Adrenal gland (tissue), 12 donors: ENCODE results near the gene ESYT2. TPM values are rescaled to one million over a fixed set of nuclear protein-coding genes. Genes with fewer than 3 reads are reported as not detected.

Source experiments
- DNase-seq, 7 donors: peaks; one replicate each; pipeline ENCODE4 v3.0.0-alpha.2; 2019 to 2020
- H3K27ac ChIP-seq, 5 donors: fragments of 200-600 bp; sonication (generic) in 4 of 5; 1 replicate in 3 of 5; 2 replicates in 2 of 5; pipeline versions ENCODE4 v1.5.1 to v1.8.0; 2016 to 2020; ENCODE audit warnings: mild to moderate bottlenecking in 1 of 5
- H3K27me3 ChIP-seq: fragments of 200-600 bp; 2 replicates; pipeline ENCODE4 v1.8.0; 2021
- H3K36me3 ChIP-seq, 2 donors: fragments of 200-600 bp; replicated peaks in 1 of 2; 1 replicate in 1 of 2; 2 replicates in 1 of 2; pipeline versions ENCODE4 v1.5.1 to v1.8.0; 2018 to 2022
- H3K4me1 ChIP-seq, 2 donors: fragments of 200-600 bp; replicated peaks in 1 of 2; 1 replicate in 1 of 2; 2 replicates in 1 of 2; pipeline versions ENCODE4 v1.5.1 to v1.8.0; 2018 to 2021
- H3K4me3 ChIP-seq, 4 donors: fragments of 200-600 bp; sonication (generic) in 3 of 4; one replicate each; pipeline ENCODE4 v1.5.1; 2016 to 2018
- H3K9me3 ChIP-seq, 3 donors: fragments of 200-600 bp; sonication (generic) in 1 of 3; replicated peaks in 1 of 3; 1 replicate in 2 of 3; 2 replicates in 1 of 3; pipeline versions ENCODE4 v1.5.1 to v1.8.0; 2016 to 2021
- CTCF ChIP-seq, 6 experiments: fragments of 450-650 bp in 4 of 6; fragments of 200-600 bp in 2 of 6; sonication (generic) in 1 of 6; IDR thresholded peaks; 1 replicate in 5 of 6; 2 replicates in 1 of 6; pipeline versions ENCODE4 v1.5.1 to v1.8.0; 2016 to 2021; ENCODE audit warnings: antibody characterized with exemption in 6 of 6, mild to moderate bottlenecking in 2 of 6, moderate library complexity in 1 of 6
- POLR2A ChIP-seq, 2 donors: fragments of 450-650 bp; IDR thresholded peaks; one replicate each; pipeline ENCODE4 v1.6.1; 2017; ENCODE audit warnings: antibody characterized with exemption in 2 of 2, mild to moderate bottlenecking in 2 of 2, moderate library complexity in 1 of 2
- WGBS, 4 donors: extraction: QIAGEN DNeasy Blood & Tissue Kit in 2 of 4; methylation state at CpG; one replicate each; pipeline versions ENCODE4 v1.1.5 to v1.1.7; 2013 to 2017; 5-methylcytosine and 5-hydroxymethylcytosine counted together
- intact Hi-C, 2 donors: fragments of 100-400 bp; cut with DNase I; formaldehyde crosslinking; loops; one replicate each; pipeline versions ENCODE4 v1.14.1 to v1.15.0; 2022 to 2023
- polyA plus RNA-seq, 3 donors: library from polyadenylated mRNA; stranded (reverse); fragments of 200-250 nt in 2 of 3; fragments of 350-450 nt in 1 of 3; fragmentation: Illumina TruSeq in 1 of 3; extraction: RNeasy Lipid Tissue Mini Kit (QIAGEN cat#74804) in 1 of 3; gene quantifications; one replicate each; pipeline ENCODE4 v1.2.3, GENCODE V29; 2013 to 2014
- total RNA-seq, 9 donors: library from RNA; depleted of rRNA in 4 of 9; stranded (reverse); fragments of >200 nt in 4 of 9; fragments of 120-200 nt in 1 of 9; fragmentation: NEBNext Ultra II Directional in 1 of 9; extraction: Animal tissue kit (Norgen Biotek cat#: 25700) in 1 of 9; gene quantifications; one replicate each; pipeline versions ENCODE4 v1.1.0 to v1.2.4, GENCODE V29; 2013 to 2023
- donor health status: healthy with polysubstance abuse.
- donor health status: Bipolar disorder and iron deficiency.
- donor health status: DM: yes; HTN: yes; CAD: no.
- donor health status: DM: no; HTN: no; CAD: no.
- donor health status: DM: no; HTN: no; CAD: no.
- donor health status: DM: yes; HTN: yes; CAD: no.

Gene ESYT2
- total and polyA plus RNA-seq, 12 donors = 16.8 to 104 (median 77.5) TPM

- intact Hi-C loops = no loop called here
- DNase-seq = no peak
- no peak overlapping the region for H3K27ac ChIP-seq
- TF ChIP-seq CTCF (IDR thresholded peaks at IDR 0.05) (no peak), POLR2A (IDR thresholded peaks at IDR 0.05) (no peak)
- H3K9me3 ChIP-seq = no peaks in the 10 kb centered on the region
- peaks cover 0 to 62% of the 10 kb centered on the region in 2 donors for H3K36me3 ChIP-seq
- 92 to 96% (median 94%) methylated on average over 15 to 17 of the region's 17 CpGs for WGBS, 4 donors
- no peaks in the 10 kb centered on the region for H3K27me3 ChIP-seq
- no peak overlapping the region for H3K4me3 ChIP-seq
- peaks cover 0 to 13% of the 10 kb centered on the region in 2 donors for H3K4me1 ChIP-seq
Measured at GRCh38 chr7:158743219-158743618, 86.1 kb downstream of the ESYT2 start.

GRCh38 chr7:158742065-158742821, 87.1 kb downstream of the ESYT2 start:
- H3K9me3 ChIP-seq = no peaks in the 10 kb centered on the region
- H3K36me3 ChIP-seq = peaks cover 0 to 55% of the 10 kb centered on the region in 2 donors
- no peaks in the 10 kb centered on the region for H3K27me3 ChIP-seq
- no peak overlapping the region for H3K4me3 ChIP-seq
- WGBS, 4 donors = 93 to 98% (median 96%) methylated on average over 16 to 19 of the region's 19 CpGs
- no peak for DNase-seq
- no peak for TF ChIP-seq POLR2A (IDR thresholded peaks at IDR 0.05)
- no peak for TF ChIP-seq CTCF (IDR thresholded peaks at IDR 0.05)
- H3K4me1 ChIP-seq = peaks cover 0 to 13% of the 10 kb centered on the region in 2 donors
- no peak overlapping the region for H3K27ac ChIP-seq
- intact Hi-C loops = no loop called here

- peaks cover 0 to 61% of the 10 kb centered on the region in 2 donors for H3K36me3 ChIP-seq
- TF ChIP-seq POLR2A (IDR thresholded peaks at IDR 0.05) (no peak), CTCF (IDR thresholded peaks at IDR 0.05) (no peak)
- intact Hi-C loops = no loop called here
- 84 to 92% (median 91%) methylated on average over 7 to 14 of the region's 14 CpGs for WGBS, 4 donors
- H3K4me3 ChIP-seq = no peak overlapping the region
- H3K9me3 ChIP-seq = no peaks in the 10 kb centered on the region
- no peak for DNase-seq
- H3K27ac ChIP-seq = peak overlapping the region in 2 of 5 donors; percentile 3 to 58
- peaks cover 0 to 13% of the 10 kb centered on the region in 2 donors for H3K4me1 ChIP-seq
- H3K27me3 ChIP-seq = no peaks in the 10 kb centered on the region
Measured at GRCh38 chr7:158741294-158741666, 88.0 kb downstream of the ESYT2 start.

GRCh38 chr7:158740657-158741293, 88.5 kb downstream of the ESYT2 start:
- peaks cover 0 to 63% of the 10 kb centered on the region in 2 donors for H3K36me3 ChIP-seq
- peak in 3 of 7 donors; percentile 37 to 53 (median 52) for DNase-seq
- 64 to 71% (median 69%) methylated on average over 16 of the region's 16 CpGs for WGBS, 4 donors

More at GRCh38 chr7:158740657-158741293, 88.5 kb downstream of the ESYT2 start:
- H3K4me3 ChIP-seq = no peak overlapping the region
- H3K27ac ChIP-seq = peak overlapping the region in 3 of 5 donors; percentile 3 to 58 (median 47)
- TF ChIP-seq POLR2A (IDR thresholded peaks at IDR 0.05) (no peak), CTCF (IDR thresholded peaks at IDR 0.05) (no peak)
- H3K9me3 ChIP-seq = no peaks in the 10 kb centered on the region
- no peaks in the 10 kb centered on the region for H3K27me3 ChIP-seq
- H3K4me1 ChIP-seq = peaks cover 0 to 13% of the 10 kb centered on the region in 2 donors
- intact Hi-C loops = no loop called here
